HepG2 (cell line): ENCODE results near the gene TMTC2. TPM values are rescaled to one million over a fixed set of nuclear protein-coding genes. Genes with fewer than 3 reads are reported as not detected.

Experiments used
- ATAC-seq: fragments of 200-7000 bp; cut with Tn5 transposase; 3 replicates; pipeline ENCODE4 v1.9.1; 2020; ENCODE audit warnings: mild to moderate bottlenecking, moderate library complexity
- BruUV-seq: library from RNA; stranded (reverse); fragments of 400-500 nt; replicated peaks from 2 replicates; lab custom pipeline; 2021; lab: Mats Ljungman, UMichigan
- CTCF ChIA-PET: fragments of 300-600 bp; formaldehyde crosslinking; extraction: SDS; loops from one replicate; lab custom pipeline; 2021; ENCODE audit warnings: low total read pairs, inconsistent platforms, low intra/inter-chr PET ratio; lab: Yijun Ruan, JAX
- POLR2A ChIA-PET: fragments of 350-600 bp; sonication (Branson Sonifier 250); formaldehyde crosslinking; loops from one replicate; lab custom pipeline; 2020; ENCODE audit warnings: antibody characterized with exemption, inconsistent platforms; lab: Yijun Ruan, JAX
- DNase-seq: peaks from one replicate; pipeline ENCODE4 v3.0.0-alpha.2; 2015; ENCODE audit warnings: low spot score
- FAIRE-seq: peaks from 3 replicates; lab custom pipeline; 2011; peaks lifted over from hg19 to GRCh38; lab: Jason Lieb, UNC
- H2AFZ ChIP-seq: one replicate; pipeline ENCODE4 v1.6.1; 2011; ENCODE audit warnings: low read length, inconsistent platforms
- H3K27ac ChIP-seq: fragments of 300-600 bp; 3 replicates; pipeline ENCODE4 v1.8.0; 2011; ENCODE audit warnings: mixed run types, mild to moderate bottlenecking, mixed read lengths, low read length, inconsistent platforms; ENCODE audit not compliant: insufficient read depth; ENCODE audit errors: extremely low read length
- H3K27me3 ChIP-seq, 2 experiments: fragments of 200-600 bp in 1 of 2; 2 replicates in 1 of 2; 3 replicates in 1 of 2; pipeline versions ENCODE4 v1.6.0 to v1.8.0; 2011; ENCODE audit warnings: low read length in 2 of 2, mild to moderate bottlenecking in 2 of 2, moderate library complexity in 2 of 2, inconsistent platforms in 1 of 2; ENCODE audit not compliant: insufficient read depth in 2 of 2, control insufficient read depth in 1 of 2
- H3K36me3 ChIP-seq, 2 experiments: fragments of 200-600 bp in 1 of 2; replicated peaks in 1 of 2; 2 replicates in 1 of 2; 3 replicates in 1 of 2; pipeline versions ENCODE4 v1.5.1 to v1.8.0; 2011; ENCODE audit warnings: low read length in 2 of 2, inconsistent platforms in 1 of 2; ENCODE audit not compliant: insufficient read depth in 2 of 2, control insufficient read depth in 1 of 2
- H3K4me1 ChIP-seq: 2 replicates; pipeline ENCODE4 v1.5.1; 2012; ENCODE audit warnings: low read length, inconsistent platforms; ENCODE audit not compliant: insufficient read depth
- H3K4me2 ChIP-seq: 2 replicates; pipeline ENCODE4 v1.6.0; 2011; ENCODE audit warnings: low read depth, low read length, inconsistent platforms
- H3K4me3 ChIP-seq, 3 experiments: fragments of 200-600 bp in 1 of 3; sonication (generic), shearing (Covaris generic) in 1 of 3; replicated peaks in 1 of 3; 2 replicates each; pipeline ENCODE4 v1.5.1; 2011 to 2016; ENCODE audit warnings: low read length in 3 of 3, inconsistent platforms in 2 of 3, low read depth in 2 of 3, mild to moderate bottlenecking in 2 of 3, control low read depth in 1 of 3, mixed read lengths in 1 of 3; ENCODE audit not compliant: insufficient read depth in 1 of 3
- H3K79me2 ChIP-seq: one replicate; pipeline ENCODE4 v1.6.1; 2011; ENCODE audit warnings: low read length, inconsistent platforms; ENCODE audit not compliant: insufficient read depth
- H3K9ac ChIP-seq: 2 replicates; pipeline ENCODE4 v1.6.0; 2011; ENCODE audit warnings: mild to moderate bottlenecking, low read depth, low read length, inconsistent platforms; ENCODE audit not compliant: insufficient read depth
- H3K9me3 ChIP-seq: 2 replicates; pipeline ENCODE4 v1.5.1; 2012; ENCODE audit warnings: mild to moderate bottlenecking, low read length
- H4K20me1 ChIP-seq: 2 replicates; pipeline ENCODE4 v1.6.0; 2011; ENCODE audit warnings: inconsistent platforms, mild to moderate bottlenecking, low read length, moderate library complexity; ENCODE audit not compliant: insufficient read depth
- ELF3 ChIP-seq: IDR thresholded peaks from 2 replicates; pipeline ENCODE4 v1.6.1; 2016; ENCODE audit warnings: missing genetic modification reagents, missing compliant biosample characterization
- ERF ChIP-seq: IDR thresholded peaks from 2 replicates; pipeline ENCODE4 v1.6.1; 2018; ENCODE audit warnings: missing biosample characterization, missing genetic modification reagents
- KDM5B ChIP-seq: sonication (generic); formaldehyde crosslinking; IDR thresholded peaks from 2 replicates; pipeline ENCODE4 v1.4.0; 2020; ENCODE audit warnings: missing genetic modification reagents, mild to moderate bottlenecking, borderline replicate concordance
- SAFB2 ChIP-seq: sonication (generic); formaldehyde crosslinking; IDR thresholded peaks from 2 replicates; pipeline ENCODE4 v1.5.1; 2020; ENCODE audit warnings: missing genetic modification reagents, low read depth, mild to moderate bottlenecking, borderline replicate concordance
- TBP ChIP-seq: sonication (generic); formaldehyde crosslinking; IDR thresholded peaks from 2 replicates; pipeline ENCODE4 v1.5.0; 2020; ENCODE audit warnings: missing genetic modification reagents
- TBX3 ChIP-seq: fragments of 450-650 bp; IDR thresholded peaks from 2 replicates; pipeline ENCODE4 v1.6.1; 2017; ENCODE audit warnings: antibody characterized with exemption, mild to moderate bottlenecking, inconsistent platforms, borderline replicate concordance
- ZKSCAN1 ChIP-seq: fragments of 150-350 bp; IDR thresholded peaks from 2 replicates; pipeline ENCODE4 v1.6.1; 2014; ENCODE audit warnings: low read length
- ZNF263 ChIP-seq: sonication (generic); formaldehyde crosslinking; IDR thresholded peaks from 2 replicates; pipeline ENCODE4 v1.4.0; 2020; ENCODE audit warnings: missing genetic modification reagents
- ZNF282 ChIP-seq: fragments of 450-650 bp; IDR thresholded peaks from 2 replicates; pipeline ENCODE4 v1.6.1; 2018; ENCODE audit not compliant: partially characterized antibody
- ZNF609 ChIP-seq: sonication (generic); formaldehyde crosslinking; IDR thresholded peaks from 2 replicates; pipeline ENCODE4 v1.4.0; 2020; ENCODE audit warnings: mild to moderate bottlenecking, missing genetic modification reagents, borderline replicate concordance
- ZNF749 ChIP-seq: sonication (generic); formaldehyde crosslinking; IDR thresholded peaks from 2 replicates; pipeline ENCODE4 v1.8.0; 2022; ENCODE audit warnings: mild to moderate bottlenecking, missing genetic modification reagents, moderate library complexity, borderline replicate concordance
- WGBS: methylation state at CpG from one replicate; pipeline ENCODE4 v1.1.6; 2017; ENCODE audit warnings: low lambda C conversion rate; 5-methylcytosine and 5-hydroxymethylcytosine counted together
- in situ Hi-C: cut with HindIII; loops from 2 replicates; pipeline ENCODE4 v1.10.0; 2017; ENCODE audit warnings: low pct_unique_long_range_greater_than_20kb; ENCODE audit not compliant: extremely low pct_ligation_motif_present
- intact Hi-C: fragments of 100-400 bp; cut with micrococcal nuclease; formaldehyde crosslinking; loops from one replicate; pipeline ENCODE4 v1.10.0; 2022; ENCODE audit not compliant: unreplicated experiment
- polyA plus RNA-seq, 8 experiments: library from polyadenylated mRNA; depleted of rRNA in 3 of 8; stranded (reverse) in 7 of 8; unstranded in 1 of 8; fragments of >200 nt; fragmentation: Illumina TruSeq in 4 of 8; extraction: Trizol in 4 of 8; gene quantifications; 2 replicates each; pipeline versions ENCODE4 v1.2.1 to v1.2.3, GENCODE V29; 2011 to 2016; ENCODE audit warnings: low read depth in 4 of 8, missing spikeins in 1 of 8, mixed read lengths in 1 of 8; ENCODE audit not compliant: insufficient read depth in 1 of 8
- total RNA-seq, 5 experiments: library from RNA; depleted of rRNA; stranded (reverse); fragments of >200 nt; fragmentation: Illumina TruSeq; extraction: Trizol; gene quantifications; 2 replicates each; pipeline ENCODE4 v1.2.3, GENCODE V29; 2016; ENCODE audit warnings: low read depth in 1 of 5
- TF ChIP-seq, protein P1 (sequence below): sonication (generic); formaldehyde crosslinking; IDR thresholded peaks from 2 replicates; pipeline ENCODE4 v1.4.0; 2020; ENCODE audit warnings: missing genetic modification reagents, borderline replicate concordance
- TF ChIP-seq, protein P2 (sequence below): IDR thresholded peaks from 2 replicates; pipeline ENCODE4 v1.6.1; 2012; ENCODE audit warnings: low read length, improper control_type of control experiment
- TF ChIP-seq, protein P3 (sequence below): IDR thresholded peaks from 2 replicates; pipeline ENCODE4 v1.6.1; 2016; ENCODE audit warnings: missing compliant biosample characterization, missing genetic modification reagents, borderline replicate concordance

Gene TMTC2
- total and polyA plus RNA-seq, 2 of the 13 experiments (the other 11 are each of a cell fraction or from before 2014, with no cell fraction given) = 0.55 to 0.63 TPM

- TF ChIP-seq ZNF609 (no peak), ZNF263 (CRISPR knock-in tag) (no peak), TBP (CRISPR knock-in tag) (no peak)
- TF ChIP-seq, protein P1, sequence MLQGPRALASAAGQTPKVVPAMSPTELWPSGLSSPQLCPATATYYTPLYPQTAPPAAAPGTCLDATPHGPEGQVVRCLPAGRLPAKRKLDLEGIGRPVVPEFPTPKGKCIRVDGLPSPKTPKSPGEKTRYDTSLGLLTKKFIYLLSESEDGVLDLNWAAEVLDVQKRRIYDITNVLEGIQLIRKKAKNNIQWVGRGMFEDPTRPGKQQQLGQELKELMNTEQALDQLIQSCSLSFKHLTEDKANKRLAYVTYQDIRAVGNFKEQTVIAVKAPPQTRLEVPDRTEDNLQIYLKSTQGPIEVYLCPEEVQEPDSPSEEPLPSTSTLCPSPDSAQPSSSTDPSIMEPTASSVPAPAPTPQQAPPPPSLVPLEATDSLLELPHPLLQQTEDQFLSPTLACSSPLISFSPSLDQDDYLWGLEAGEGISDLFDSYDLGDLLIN (CRISPR knock-in tag) = no peak
Observed at GRCh38 chr12:82838827-82839226, 152.1 kb downstream of the TMTC2 start (continued).

DNA sequence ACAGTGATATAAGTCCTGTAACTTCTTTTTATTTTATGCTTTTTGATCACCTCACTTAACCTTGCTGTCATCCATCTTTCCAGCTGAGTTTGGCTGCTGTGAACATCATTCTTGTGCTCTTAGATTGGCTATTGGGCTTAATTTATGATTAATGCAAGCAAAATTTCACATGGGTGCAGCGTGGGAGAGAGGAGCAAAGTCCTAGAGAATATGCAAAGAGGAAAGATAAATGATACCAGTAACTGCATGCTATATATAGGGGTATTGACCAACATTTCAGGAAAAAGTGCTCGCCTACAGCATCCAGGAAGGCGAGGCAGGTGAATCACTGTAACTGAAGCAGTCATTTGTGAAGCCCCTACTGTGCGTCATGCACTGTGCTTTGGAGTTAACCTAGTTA lies 153.1 kb downstream of the TMTC2 start:
- no peak overlapping the region for H2AFZ ChIP-seq
- no peak for FAIRE-seq
- 4% methylated on average over 4 of the region's 4 CpGs for whole genome bisulfite sequencing
- H3K79me2 ChIP-seq = no peaks in the 10 kb centered on the region
- H4K20me1 ChIP-seq = no peaks in the 10 kb centered on the region
- BruUV-seq = no TSS peak
- POLR2A ChIA-PET = no interaction called here
- no peak for ATAC-seq
- no peaks in the 10 kb centered on the region for H3K4me1 ChIP-seq
- no peak for DNase-seq
- intact Hi-C loops = no loop called here
- H3K36me3 ChIP-seq = no peaks in the 10 kb centered on the region
- H3K27me3 ChIP-seq = no peaks in the 10 kb centered on the region
- H3K27ac ChIP-seq = no peak overlapping the region
- H3K9ac ChIP-seq = no peak overlapping the region
- no peak overlapping the region for H3K4me2 ChIP-seq
- H3K4me3 ChIP-seq = no peak overlapping the region
- in situ Hi-C loops = no loop called here
- CTCF ChIA-PET = no interaction called here
- H3K9me3 ChIP-seq = no peaks in the 10 kb centered on the region
- TF ChIP-seq, protein P2, sequence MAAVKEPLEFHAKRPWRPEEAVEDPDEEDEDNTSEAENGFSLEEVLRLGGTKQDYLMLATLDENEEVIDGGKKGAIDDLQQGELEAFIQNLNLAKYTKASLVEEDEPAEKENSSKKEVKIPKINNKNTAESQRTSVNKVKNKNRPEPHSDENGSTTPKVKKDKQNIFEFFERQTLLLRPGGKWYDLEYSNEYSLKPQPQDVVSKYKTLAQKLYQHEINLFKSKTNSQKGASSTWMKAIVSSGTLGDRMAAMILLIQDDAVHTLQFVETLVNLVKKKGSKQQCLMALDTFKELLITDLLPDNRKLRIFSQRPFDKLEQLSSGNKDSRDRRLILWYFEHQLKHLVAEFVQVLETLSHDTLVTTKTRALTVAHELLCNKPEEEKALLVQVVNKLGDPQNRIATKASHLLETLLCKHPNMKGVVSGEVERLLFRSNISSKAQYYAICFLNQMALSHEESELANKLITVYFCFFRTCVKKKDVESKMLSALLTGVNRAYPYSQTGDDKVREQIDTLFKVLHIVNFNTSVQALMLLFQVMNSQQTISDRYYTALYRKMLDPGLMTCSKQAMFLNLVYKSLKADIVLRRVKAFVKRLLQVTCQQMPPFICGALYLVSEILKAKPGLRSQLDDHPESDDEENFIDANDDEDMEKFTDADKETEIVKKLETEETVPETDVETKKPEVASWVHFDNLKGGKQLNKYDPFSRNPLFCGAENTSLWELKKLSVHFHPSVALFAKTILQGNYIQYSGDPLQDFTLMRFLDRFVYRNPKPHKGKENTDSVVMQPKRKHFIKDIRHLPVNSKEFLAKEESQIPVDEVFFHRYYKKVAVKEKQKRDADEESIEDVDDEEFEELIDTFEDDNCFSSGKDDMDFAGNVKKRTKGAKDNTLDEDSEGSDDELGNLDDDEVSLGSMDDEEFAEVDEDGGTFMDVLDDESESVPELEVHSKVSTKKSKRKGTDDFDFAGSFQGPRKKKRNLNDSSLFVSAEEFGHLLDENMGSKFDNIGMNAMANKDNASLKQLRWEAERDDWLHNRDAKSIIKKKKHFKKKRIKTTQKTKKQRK = no peak
- TF ChIP-seq, protein P3, sequence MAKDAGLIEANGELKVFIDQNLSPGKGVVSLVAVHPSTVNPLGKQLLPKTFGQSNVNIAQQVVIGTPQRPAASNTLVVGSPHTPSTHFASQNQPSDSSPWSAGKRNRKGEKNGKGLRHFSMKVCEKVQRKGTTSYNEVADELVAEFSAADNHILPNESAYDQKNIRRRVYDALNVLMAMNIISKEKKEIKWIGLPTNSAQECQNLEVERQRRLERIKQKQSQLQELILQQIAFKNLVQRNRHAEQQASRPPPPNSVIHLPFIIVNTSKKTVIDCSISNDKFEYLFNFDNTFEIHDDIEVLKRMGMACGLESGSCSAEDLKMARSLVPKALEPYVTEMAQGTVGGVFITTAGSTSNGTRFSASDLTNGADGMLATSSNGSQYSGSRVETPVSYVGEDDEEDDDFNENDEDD (CRISPR knock-in tag) = no peak
- TF ChIP-seq KDM5B (CRISPR knock-in tag) (no peak), SAFB2 (CRISPR knock-in tag) (no peak), ZNF282 (no peak), ELF3 (CRISPR knock-in tag) (no peak), ZKSCAN1 (no peak), TBX3 (no peak), ERF (CRISPR knock-in tag) (no peak), ZNF749 (CRISPR knock-in tag) (no peak)
